ENCODE measurements around the gene PLS3.
"Not testable (repeated sequence)": the region's sequence is repeated elsewhere in the genome, so short reads cannot be mapped to it uniquely, and the experiment has no call there.

The PLS3 gene, protein sequence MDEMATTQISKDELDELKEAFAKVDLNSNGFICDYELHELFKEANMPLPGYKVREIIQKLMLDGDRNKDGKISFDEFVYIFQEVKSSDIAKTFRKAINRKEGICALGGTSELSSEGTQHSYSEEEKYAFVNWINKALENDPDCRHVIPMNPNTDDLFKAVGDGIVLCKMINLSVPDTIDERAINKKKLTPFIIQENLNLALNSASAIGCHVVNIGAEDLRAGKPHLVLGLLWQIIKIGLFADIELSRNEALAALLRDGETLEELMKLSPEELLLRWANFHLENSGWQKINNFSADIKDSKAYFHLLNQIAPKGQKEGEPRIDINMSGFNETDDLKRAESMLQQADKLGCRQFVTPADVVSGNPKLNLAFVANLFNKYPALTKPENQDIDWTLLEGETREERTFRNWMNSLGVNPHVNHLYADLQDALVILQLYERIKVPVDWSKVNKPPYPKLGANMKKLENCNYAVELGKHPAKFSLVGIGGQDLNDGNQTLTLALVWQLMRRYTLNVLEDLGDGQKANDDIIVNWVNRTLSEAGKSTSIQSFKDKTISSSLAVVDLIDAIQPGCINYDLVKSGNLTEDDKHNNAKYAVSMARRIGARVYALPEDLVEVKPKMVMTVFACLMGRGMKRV

DNA sequence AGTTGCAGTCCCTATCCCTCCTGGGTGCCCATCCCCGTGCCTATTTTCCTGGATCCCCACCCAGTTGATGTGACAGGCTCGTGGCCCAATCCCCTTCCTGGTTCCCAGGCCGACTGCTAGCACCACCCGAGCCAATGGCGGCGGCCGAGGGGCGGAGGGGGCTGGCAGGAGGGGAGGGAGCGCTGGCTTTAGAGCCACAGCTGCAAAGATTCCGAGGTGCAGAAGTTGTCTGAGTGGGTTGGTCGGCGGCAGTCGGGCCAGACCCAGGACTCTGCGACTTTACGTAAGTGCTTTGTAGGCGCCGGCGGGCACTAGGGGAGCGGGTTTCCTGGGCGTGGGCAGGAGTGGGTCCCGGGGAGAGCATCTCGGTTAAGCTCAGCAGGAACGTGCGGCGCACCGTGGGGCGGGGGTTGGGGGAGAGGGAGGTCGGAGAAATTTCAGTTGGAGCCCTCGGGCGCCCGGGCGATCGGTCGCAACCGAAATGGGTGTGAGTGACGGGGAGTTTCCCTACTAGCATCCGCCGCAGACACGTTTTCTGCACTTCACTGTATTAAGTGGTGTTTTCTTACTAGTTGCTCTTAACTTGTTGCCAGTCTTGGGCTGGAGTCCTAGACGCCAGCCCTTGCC is at the start of gene PLS3:
Gene PLS3 (plus strand): TSS at position 197 of the 627 bp plus-strand sequence. CDS start 49,077 bp downstream, outside the sequence.
- FAIRE-seq (peak; percentile 29), DNase-seq (ENCODE audit: low spot score) (peak; percentile 74)

DNA sequence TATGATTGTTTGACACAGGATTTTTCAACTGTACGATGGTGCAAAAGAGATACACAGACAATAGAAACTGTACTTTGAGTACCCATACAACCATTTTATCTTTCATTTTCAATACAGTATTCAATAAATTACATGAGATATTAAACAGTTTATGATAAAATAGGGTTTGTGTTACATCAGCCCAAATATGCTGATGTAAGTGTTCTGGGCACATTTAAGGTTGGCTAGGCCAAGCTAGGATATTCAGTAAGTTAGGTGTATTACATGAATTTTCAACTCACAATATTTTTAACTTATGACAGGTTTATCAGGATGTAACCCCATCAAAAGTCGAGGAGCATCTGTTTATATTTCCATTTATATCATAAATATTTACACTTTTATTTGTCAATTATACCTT is 42.9 kb upstream of the PLS3 start:
- no peak for DNase-seq (ENCODE audit: low spot score)
- no peak for FAIRE-seq

DNA sequence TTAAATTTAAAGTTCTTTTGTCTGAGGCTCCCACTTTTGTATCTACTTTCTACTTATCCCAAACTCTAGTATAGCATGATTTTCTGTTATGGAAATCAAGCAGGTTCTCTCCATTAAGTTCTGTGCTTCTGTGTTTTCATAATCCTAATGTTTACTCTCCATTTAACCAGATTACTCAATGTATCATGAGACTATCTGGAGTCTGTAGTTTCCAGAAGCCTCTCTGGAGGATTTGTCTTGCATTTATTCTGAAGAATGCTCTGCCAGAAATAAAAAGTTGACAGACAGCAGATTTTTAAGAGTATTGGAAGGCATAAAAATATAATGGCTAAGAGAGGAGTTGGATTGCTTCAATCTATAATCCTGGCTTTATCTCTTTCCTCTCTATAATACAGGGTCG is 39.2 kb upstream of the PLS3 start:
- DNase-seq (ENCODE audit: low spot score) = no peak
- no peak for FAIRE-seq

DNA sequence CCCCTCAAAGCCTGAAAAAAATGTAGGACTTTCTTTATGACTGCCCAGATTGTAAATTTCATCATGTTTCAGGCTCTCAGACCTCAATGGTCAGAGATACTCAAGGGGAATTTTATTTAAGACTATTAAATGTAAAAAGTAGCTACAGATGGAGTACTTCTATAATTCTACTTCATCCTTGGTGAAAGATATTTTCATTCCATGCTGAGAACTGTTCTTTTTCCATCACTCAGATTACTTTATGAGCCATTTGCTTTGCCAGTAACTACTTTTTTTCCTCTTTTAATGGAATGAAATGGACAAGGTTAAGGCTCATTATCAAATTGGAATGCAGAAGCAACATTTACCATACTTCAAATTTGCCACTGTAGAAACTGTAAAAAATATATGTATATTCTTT is 38.0 kb upstream of the PLS3 start:
- FAIRE-seq (no peak), DNase-seq (ENCODE audit: low spot score) (no peak)

DNA sequence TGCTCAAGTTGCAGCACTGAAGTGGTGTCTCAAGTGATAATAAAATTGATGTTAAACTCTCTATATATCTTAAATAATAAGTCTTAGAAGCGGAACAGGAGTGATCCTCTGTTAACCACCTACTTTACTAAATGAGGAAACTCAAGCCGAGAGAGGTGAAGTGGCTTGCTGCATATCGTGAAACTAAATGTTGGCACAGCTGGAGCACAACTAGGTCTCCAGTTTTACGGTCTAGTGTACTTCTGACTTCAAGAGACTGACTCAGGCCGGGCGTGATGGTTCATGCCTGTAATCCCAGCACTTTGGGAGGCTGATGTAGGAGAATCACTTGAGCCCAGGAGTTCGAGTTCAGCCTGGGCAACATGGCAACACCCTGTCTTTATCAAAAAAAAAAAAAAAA is 35.5 kb upstream of the PLS3 start:
- FAIRE-seq = no peak
- no peak for DNase-seq (ENCODE audit: low spot score)

DNA sequence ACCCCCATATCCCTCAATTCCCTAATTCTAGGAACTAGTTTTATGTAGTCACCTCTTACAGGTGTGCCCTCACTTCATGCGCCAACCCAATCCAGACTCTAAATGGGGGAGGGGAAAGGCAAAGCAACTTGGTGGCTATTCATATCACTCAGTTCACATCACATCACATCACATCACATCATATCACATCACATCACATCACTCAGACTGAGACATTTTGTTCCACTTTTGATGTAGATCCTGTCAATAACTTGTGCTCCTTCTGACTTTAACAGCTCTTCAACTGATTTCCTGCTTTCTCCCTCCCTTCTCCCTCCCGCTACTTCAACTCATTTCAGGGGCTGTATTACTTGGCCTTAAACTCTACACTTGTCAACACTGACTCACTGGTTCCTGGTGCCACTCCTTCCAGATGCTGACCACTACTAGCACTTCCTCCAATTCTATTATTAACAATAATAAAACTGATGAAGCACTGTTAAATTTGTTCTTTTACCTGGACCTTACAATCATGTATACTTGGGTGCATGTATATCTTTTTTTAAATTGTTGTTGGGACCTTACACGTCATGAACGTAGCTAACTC is 29.1 kb upstream of the PLS3 start:
- FAIRE-seq (no peak), DNase-seq (ENCODE audit: low spot score) (no peak)

DNA sequence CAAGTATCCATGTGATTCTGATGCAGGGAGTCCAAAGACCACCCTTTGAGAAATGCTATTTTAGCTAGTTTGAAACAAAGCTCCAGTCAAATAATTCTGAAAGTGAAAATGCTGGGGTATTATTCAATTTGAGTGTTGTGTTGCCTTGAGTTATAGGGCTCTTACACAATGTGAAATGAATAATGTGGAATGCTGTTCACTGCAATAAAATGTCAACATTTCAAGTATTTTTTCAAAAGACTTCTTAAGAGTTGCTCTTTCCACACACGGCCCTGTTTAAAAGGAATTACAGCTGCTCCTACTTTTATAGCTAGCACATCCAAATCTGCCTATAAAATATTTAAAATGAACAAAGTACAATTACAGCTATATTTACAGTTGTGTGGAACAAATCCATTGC is 27.5 kb upstream of the PLS3 start:
- FAIRE-seq (no peak), DNase-seq (ENCODE audit: low spot score) (no peak)

DNA sequence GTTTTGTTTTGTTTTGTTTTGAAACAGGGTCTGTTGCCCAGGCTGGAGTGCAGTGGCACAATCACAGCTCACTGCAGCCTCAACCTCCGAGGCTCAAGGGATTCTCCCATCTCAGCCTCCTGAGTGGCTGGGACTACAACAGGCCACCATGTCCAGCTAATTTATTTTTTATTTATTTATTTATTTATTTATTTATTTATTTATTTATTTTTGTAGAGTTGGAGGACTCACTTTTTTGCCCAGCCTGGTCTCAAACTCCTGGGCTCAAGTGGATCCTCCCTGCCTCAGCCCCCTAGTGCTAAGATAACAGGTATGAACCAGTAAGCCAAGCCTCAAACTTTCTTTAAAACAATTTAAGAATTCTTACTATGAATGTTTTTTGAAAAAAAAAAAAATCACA is 26.6 kb upstream of the PLS3 start:
- DNase-seq (ENCODE audit: low spot score) (no peak), FAIRE-seq (no peak)

DNA sequence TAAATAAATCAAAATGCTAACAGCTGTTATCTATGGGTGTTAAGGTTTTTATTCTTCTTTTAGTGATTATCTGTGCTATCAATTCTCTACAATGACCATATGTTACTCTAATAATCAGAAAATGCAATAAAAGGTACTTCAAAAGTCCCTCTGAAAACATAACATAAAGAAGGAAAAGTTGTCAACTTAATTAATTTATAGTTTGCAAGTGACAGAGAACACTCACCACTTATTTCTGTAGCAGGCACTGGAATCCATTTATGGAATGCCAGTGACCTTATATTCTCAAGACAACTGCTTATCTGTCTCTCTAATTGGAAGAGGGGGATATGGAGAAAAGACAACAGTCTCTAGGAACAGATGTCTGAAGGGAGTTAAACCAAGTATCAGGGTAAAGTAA is 25.6 kb upstream of the PLS3 start:
- no peak for DNase-seq (ENCODE audit: low spot score)
- FAIRE-seq = no peak

DNA sequence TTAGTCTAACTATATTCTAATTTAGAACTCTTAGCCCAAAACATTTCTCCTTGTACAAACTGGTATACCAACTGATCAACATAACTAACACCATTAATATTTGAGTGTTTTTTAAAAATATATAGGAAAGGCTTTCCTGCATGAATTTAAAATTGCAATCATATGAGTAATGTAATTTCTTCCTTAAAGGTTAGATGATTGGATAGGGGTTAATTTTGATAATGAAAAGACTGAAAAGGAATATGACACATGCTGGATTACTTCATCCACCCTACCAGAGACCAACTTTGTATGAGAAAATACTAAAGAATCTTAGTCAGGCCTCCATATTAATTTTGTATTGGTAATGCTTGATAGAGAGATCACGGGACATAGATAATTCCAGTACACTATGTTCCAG is 25.1 kb upstream of the PLS3 start:
- DNase-seq (ENCODE audit: low spot score) = no peak
- no peak for FAIRE-seq

DNA sequence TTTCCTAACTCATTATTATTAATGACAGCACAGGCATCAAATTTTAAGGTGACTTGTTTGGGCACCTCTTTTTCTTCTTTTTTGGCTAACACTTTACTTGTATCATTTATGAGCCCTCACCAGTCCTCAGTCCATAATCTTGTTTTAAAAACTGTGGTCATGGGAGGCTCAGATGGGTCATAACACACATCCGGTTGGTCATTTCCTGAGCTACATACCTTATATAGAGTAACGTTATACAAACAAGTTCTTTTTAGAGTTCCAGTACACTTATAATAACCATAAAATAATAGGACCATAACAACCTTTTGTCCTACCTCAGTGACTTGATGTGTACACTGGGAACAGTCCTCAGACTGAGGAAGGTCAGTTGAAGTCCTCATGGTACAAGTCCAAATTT is 21.1 kb upstream of the PLS3 start:
- no peak for FAIRE-seq
- no peak for DNase-seq (ENCODE audit: low spot score)

DNA sequence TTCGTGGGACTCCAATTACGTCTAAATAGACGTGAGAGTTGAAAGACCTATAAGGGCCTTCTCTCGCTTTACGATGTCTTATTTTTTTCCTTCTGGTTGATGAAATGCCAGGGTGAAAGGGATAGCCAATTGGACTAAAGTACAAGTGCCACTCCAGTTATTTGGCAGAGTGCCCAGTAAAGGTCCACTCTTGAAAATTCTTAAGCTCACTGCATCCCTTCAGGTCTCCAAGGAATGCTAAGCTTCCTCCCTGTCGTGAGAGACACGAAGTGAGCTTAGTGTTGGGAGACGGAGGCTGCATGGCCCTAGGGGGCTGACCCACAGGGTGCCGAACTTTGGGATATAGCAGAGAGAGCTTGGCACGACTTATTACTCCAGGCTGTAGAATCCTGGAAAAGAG is 19.9 kb upstream of the PLS3 start:
- not testable (repeated sequence) for FAIRE-seq; DNase-seq (ENCODE audit: low spot score)

DNA sequence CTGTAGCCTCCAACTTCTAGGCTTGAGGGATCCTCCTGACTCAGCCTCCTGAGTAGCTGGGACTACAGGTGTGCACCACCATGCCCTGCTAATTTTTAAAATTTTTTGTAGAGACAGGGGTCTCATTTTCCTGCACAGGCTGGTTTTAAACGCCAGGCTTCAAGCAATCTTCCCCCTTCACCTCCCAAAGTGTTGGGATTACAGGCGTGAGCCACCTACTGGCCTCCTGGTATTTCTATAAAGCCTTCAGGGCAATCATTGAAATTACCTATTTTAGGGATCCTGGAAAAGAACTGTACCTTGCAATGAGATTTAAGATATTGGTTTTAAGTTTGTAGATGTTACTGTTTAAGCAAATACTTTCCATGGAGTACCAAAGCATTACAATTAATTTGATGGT is 13.5 kb upstream of the PLS3 start:
- DNase-seq (ENCODE audit: low spot score) = no peak
- FAIRE-seq = no peak

DNA sequence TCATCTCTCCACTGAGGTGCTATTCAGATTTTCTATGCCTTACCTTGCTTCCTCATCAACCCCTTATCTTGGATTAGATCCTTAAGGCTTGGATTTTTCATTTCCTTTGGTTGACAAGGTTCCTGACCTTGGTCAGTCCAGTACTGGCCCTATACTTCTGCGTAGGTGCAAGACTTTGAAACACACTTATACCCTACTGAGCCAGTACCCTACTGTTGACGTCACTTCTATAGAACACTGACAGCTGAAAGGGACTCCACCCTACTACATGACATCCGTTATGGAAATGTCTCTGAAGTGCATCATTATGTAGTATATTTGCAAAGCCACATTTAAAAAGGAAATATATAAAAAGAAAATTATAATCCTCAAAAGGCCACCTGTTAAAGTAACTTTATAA is 12.0 kb upstream of the PLS3 start:
- DNase-seq (ENCODE audit: low spot score) (no peak), FAIRE-seq (no peak)

DNA sequence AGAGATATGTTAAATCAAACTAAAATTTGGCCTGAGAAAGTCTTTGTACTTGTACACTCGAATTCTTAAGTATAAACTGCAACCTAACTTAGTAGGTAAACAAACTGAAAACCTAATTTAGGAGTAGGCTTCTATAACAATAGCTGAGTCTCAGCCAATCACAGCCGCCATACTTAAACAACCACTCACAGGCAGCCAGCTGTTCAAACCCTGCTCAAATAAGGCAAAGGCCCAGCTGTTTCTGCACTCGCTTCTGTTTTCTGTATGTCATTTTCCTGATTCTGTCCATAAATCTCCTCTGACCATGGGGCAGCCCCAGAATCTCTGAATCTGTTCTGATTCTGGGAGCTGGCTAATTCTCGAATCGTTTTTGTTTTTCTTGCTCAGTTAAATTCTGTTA is 7.8 kb upstream of the PLS3 start:
- DNase-seq (ENCODE audit: low spot score) = no peak
- no peak for FAIRE-seq

DNA sequence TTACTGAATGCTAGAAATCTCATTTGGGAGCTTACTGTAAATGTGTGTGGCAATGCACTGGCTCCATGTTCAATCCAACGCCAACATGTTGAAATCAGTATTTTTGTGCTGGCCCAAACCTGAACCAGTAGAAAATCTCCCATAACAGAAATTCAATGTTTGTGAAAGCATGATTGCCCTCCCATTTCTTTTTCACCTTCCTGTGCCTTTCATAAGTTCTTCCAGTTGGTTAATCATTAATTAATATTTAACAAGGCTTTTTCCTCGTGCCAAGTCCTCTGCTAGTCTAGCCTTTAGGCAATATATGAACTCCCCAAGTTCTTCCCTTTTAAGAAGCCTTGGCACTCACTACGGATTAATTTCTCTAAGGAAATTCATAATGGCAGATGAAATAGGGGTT is 1.3 kb upstream of the PLS3 start:
- FAIRE-seq (no peak), DNase-seq (ENCODE audit: low spot score) (peak; percentile 28)

DNA sequence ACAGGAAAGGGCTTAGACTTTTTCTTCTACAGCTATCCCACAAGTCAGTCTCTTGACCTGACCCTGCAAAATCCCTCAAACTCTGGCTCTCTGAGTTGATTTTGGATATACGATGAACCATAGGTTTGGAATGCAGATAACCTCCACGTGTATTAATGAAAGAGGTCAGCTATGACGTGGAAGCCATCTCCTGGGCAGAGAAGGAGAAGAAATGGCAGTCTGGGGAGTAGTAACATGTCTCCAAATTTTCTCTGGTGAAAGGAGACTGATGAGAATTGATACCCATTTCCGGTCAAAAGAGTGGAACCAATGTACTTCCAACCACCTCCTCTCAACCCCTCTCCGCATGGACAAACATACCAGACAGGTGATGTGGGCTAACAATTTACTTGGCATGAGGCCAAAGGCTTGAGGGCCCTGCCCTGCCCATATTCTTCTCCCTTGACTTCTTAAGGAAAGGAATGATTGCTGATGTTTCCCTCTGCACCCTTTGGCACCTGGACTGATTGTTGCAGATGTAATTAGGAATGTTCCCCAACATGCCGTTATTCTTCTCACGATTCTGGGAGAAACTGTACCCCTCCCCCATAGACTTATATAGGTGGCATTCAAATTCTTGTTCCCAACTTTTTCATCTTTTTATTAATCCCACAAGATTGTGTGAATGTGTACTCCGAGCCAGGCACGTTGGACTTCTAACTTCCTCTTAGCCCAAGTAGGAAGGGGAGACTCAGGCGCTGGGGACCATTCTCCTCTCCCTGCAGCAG is 580 bp upstream of the PLS3 start:
- FAIRE-seq (peak; percentile 38), DNase-seq (ENCODE audit: low spot score) (peak; percentile 72)

DNA sequence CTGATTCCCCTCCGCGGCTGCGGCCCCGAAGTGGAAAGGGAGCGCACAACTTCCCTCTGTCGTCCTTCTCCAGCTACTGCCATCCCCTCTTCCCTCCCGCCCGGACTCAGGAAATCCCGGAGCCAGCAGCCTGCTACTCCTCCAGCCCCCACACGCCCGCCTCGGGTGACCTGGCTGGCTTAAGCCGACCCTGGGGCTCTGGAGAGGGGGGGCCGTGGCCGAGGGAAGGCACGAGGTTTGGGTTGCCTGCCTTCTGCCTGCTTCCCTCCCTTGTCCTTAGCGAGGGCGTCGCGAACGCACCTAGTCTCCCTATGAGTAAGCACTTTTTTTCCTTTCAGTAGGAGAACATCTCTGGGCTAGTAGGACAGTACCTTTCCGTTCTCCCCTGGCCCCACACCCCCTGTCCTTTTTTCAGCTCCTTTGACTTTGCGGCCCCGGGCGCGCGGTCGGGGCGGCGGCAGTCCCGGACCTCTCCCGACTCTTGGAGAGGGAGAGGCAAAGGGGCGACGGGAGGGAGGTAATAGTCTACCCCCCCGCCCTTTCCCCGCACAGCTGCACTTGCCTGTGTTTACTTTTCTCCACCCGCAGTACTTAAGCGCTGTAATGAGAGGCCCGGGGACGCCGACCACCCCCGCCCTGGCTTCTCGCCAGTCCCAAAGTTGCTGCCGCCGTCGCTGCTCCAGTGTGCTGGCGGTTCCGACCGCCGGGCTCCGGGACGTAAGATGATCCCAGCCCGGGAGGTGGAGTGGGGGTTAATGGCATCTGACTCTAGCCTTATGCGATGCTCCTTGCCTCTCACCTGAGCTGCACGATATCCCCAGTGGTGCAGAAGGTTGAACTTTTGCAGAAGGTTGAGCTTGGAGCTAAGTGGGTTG is 868 bp downstream of the PLS3 start:
- DNase-seq (ENCODE audit: low spot score) (peak; percentile 11), FAIRE-seq (no peak)

DNA sequence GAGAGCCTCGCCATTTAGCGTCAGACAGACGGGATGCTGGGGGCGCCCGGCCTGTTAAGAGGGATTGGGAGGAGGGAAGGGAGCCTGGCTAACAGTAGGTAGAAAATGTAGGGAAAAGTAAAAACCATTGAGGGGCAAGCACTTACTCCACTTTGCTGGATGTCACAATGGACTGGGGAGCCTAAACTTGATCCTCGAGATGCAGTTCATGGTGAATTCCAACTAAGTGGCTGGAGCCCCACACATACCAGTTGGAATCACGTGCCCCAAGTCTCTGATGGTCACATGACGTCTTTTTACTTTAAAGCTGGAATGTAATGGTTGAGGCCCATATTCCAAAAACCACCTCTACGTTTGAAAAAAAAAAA is 1.5 kb downstream of the PLS3 start:
- FAIRE-seq (no peak), DNase-seq (ENCODE audit: low spot score) (no peak)

DNA sequence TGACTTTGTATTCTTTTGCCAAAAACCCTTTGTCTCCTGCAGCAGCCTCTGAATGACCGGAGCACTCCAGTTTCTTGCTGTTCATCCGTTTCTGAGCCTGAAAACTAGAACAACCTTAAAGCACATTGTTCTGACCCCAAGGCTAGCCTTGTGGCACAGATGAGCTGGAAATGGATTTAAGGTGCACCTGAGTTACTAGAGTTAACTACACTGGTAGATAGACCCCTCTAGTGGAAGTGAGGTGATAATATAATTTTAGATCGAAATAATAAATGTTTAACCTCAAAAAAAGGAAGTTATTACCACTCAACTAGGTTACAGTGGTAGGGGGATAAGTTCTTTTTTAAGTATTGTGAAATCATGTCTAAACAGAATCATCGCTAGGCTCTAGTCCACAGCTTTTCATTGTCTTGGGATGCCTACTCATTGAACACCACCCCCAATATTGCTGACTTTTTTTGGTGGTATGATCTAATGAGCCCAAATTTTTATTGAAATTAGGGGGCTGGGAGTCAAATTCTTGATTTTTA is 2.7 kb downstream of the PLS3 start:
- DNase-seq (ENCODE audit: low spot score) (no peak), FAIRE-seq (no peak)

Data from RCC 7860 (cell line).